Keratinocyte (primary cell): ENCODE results near the gene SMAD9. TPM values are rescaled to one million over a fixed set of nuclear protein-coding genes. Genes with fewer than 3 reads are reported as not detected.

Experiments used
- DNase-seq: peaks from one replicate; pipeline ENCODE4 v3.0.0-alpha.2; 2011; ENCODE audit warnings: low read depth, missing footprints, low spot score
- FAIRE-seq: peaks from 2 replicates; lab custom pipeline; 2011; peaks lifted over from hg19 to GRCh38; lab: Jason Lieb, UNC
- H2AFZ ChIP-seq: 2 replicates; pipeline ENCODE4 v1.6.0; 2012; ENCODE audit warnings: low read length, control low read depth, inconsistent platforms; ENCODE audit not compliant: control insufficient read depth
- H3K27ac ChIP-seq: 2 replicates; pipeline ENCODE4 v1.5.1; 2011; ENCODE audit warnings: low read length; ENCODE audit not compliant: control insufficient read depth, insufficient read depth
- H3K27me3 ChIP-seq: 3 replicates; pipeline ENCODE4 v1.6.0; 2011; ENCODE audit warnings: low read length; ENCODE audit not compliant: control insufficient read depth, insufficient read depth; ENCODE audit errors: extremely low read depth
- H3K36me3 ChIP-seq, 2 experiments: 2 replicates in 1 of 2; 3 replicates in 1 of 2; pipeline ENCODE4 v1.5.1; 2011; ENCODE audit warnings: low read length in 2 of 2, mild to moderate bottlenecking in 1 of 2; ENCODE audit not compliant: control insufficient read depth in 2 of 2, insufficient read depth in 2 of 2; ENCODE audit errors: extremely low read depth in 1 of 2
- H3K4me1 ChIP-seq: 3 replicates; pipeline ENCODE4 v1.5.1; 2011; ENCODE audit warnings: low read length; ENCODE audit not compliant: control insufficient read depth, insufficient read depth; ENCODE audit errors: extremely low read depth
- H3K4me2 ChIP-seq: 3 replicates; pipeline ENCODE4 v1.6.0; 2011; ENCODE audit warnings: low read depth, low read length; ENCODE audit not compliant: control insufficient read depth, insufficient read depth; ENCODE audit errors: extremely low read depth
- H3K4me3 ChIP-seq, 3 experiments: fragments of 200-600 bp in 1 of 3; sonication (generic) in 1 of 3; 2 replicates in 2 of 3; 3 replicates in 1 of 3; pipeline ENCODE4 v1.5.1; 2011 to 2016; ENCODE audit warnings: low read length in 3 of 3, mild to moderate bottlenecking in 3 of 3, control low read depth in 2 of 3, inconsistent platforms in 1 of 3, low read depth in 1 of 3, mixed read lengths in 1 of 3, mixed run types in 1 of 3, moderate library complexity in 1 of 3; ENCODE audit not compliant: control insufficient read depth in 2 of 3, insufficient read depth in 2 of 3; ENCODE audit errors: extremely low read depth in 1 of 3
- H3K79me2 ChIP-seq: 2 replicates; pipeline ENCODE4 v1.6.0; 2012; ENCODE audit warnings: low read length; ENCODE audit not compliant: control insufficient read depth, insufficient read depth
- H3K9ac ChIP-seq: 3 replicates; pipeline ENCODE4 v1.6.0; 2011; ENCODE audit warnings: low read length; ENCODE audit not compliant: control insufficient read depth, insufficient read depth; ENCODE audit errors: extremely low read depth
- H3K9me1 ChIP-seq: 3 replicates; pipeline ENCODE4 v1.6.0; 2011; ENCODE audit warnings: low read length; ENCODE audit not compliant: control insufficient read depth, insufficient read depth; ENCODE audit errors: extremely low read depth
- H3K9me3 ChIP-seq: 2 replicates; pipeline ENCODE4 v1.5.1; 2012; ENCODE audit warnings: low read depth, low read length; ENCODE audit not compliant: control insufficient read depth
- H4K20me1 ChIP-seq: 3 replicates; pipeline ENCODE4 v1.6.0; 2011; ENCODE audit warnings: low read length; ENCODE audit not compliant: control insufficient read depth, insufficient read depth; ENCODE audit errors: extremely low read depth
- CTCF ChIP-seq, 3 experiments: IDR thresholded peaks in 1 of 3; conservative IDR thresholded peaks in 1 of 3; optimal IDR thresholded peaks in 1 of 3; 2 replicates in 2 of 3; 3 replicates in 1 of 3; pipeline versions ENCODE3 to v1.5.1; 2011; ENCODE audit warnings: low read length in 3 of 3, mild to moderate bottlenecking in 3 of 3, moderate library complexity in 2 of 3, control low read depth in 1 of 3, inconsistent platforms in 1 of 3; ENCODE audit not compliant: insufficient read depth in 2 of 3; ENCODE audit errors: extremely low read depth in 1 of 3
- EZH2 ChIP-seq: IDR thresholded peaks from one replicate; pipeline ENCODE4 v1.6.1; 2012; ENCODE audit warnings: inconsistent platforms, mild to moderate bottlenecking, low read length, moderate library complexity
- dilution Hi-C: fragments of 300-500 bp; cut with MboI; formaldehyde crosslinking; loops from one replicate; pipeline ENCODE4 v1.7.0; 2020; ENCODE audit warnings: low sequenced_read_pairs; ENCODE audit not compliant: extremely low pct_ligation_motif_present
- polyA plus RNA-seq, 5 experiments: library from polyadenylated mRNA; depleted of rRNA in 3 of 5; stranded (reverse) in 3 of 5; stranded (forward) in 1 of 5; unstranded in 1 of 5; fragments of >200 nt; gene quantifications; 1 replicate in 1 of 5; 2 replicates in 3 of 5; 3 replicates in 1 of 5; pipeline versions ENCODE4 v1.2.1 to v1.2.3, GENCODE V29; 2011 to 2012; ENCODE audit warnings: missing spikeins in 2 of 5, low read depth in 1 of 5, low replicate concordance in 1 of 5

SMAD9 gene
- polyA plus RNA-seq, 1 donor (not counting 4 experiments of a cell fraction or from before 2014, with no cell fraction given) = 0.10 TPM

GRCh38 chr13:36915106-36915505 is 4.9 kb downstream of the SMAD9 start:
- DNase-seq (no peak), FAIRE-seq (no peak)
- Histone ChIP-seq H3K79me2 (no peaks in the 10 kb centered on the region), H3K4me3 (no peak overlapping the region), H3K4me1 (peaks cover 5% of the 10 kb centered on the region), H4K20me1 (no peaks in the 10 kb centered on the region), H3K9me3 (no peaks in the 10 kb centered on the region), H3K4me2 (no peak overlapping the region), H3K9ac (no peak overlapping the region), H3K27ac (no peak overlapping the region), H3K36me3 (no peaks in the 10 kb centered on the region), H3K9me1 (no peaks in the 10 kb centered on the region), H3K27me3 (peaks cover 11% of the 10 kb centered on the region), H2AFZ (no peak overlapping the region)
- dilution Hi-C loops = no loop called here
- TF ChIP-seq EZH2 (no peak), CTCF (optimal IDR thresholded peaks at IDR 0.05 in 1 of 3, IDR thresholded peaks at IDR 0.05 in 1 of 3, conservative IDR thresholded peaks at IDR 0.05 in 1 of 3; ENCODE audit: extremely low read depth in 1 of 3, insufficient read depth in 2 of 3, low read length in 3 of 3) (no peak)

DNA sequence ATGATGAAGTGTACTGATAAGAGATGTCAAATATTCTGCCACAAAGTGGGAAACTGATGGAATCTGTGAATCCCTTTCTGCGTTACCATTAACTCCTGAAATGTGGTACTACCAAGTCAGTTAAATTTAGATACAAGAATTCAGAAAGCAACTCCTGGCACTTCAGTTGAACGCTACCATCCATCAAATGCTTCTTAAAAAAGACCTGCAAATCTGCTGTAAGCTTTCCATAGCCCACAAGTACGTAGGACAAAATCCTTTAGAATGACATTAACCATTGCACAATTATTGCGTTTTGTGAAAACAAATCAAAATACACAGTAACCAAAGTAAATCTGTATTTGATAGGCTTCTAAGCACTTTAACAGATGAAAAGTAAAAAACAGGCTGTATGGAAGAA is 5.4 kb downstream of the SMAD9 start:
- no peaks in the 10 kb centered on the region for H4K20me1 ChIP-seq
- H2AFZ ChIP-seq = no peak overlapping the region
- H3K9ac ChIP-seq = no peak overlapping the region
- no peaks in the 10 kb centered on the region for H3K9me3 ChIP-seq
- peaks cover 11% of the 10 kb centered on the region for H3K27me3 ChIP-seq
- no peak overlapping the region for H3K4me3 ChIP-seq
- DNase-seq (no peak), FAIRE-seq (no peak)
- no peaks in the 10 kb centered on the region for H3K36me3 ChIP-seq
- TF ChIP-seq EZH2 (no peak), CTCF (optimal IDR thresholded peaks at IDR 0.05 in 1 of 3, IDR thresholded peaks at IDR 0.05 in 1 of 3, conservative IDR thresholded peaks at IDR 0.05 in 1 of 3; ENCODE audit: extremely low read depth in 1 of 3, insufficient read depth in 2 of 3, low read length in 3 of 3) (no peak)
- no peaks in the 10 kb centered on the region for H3K9me1 ChIP-seq
- dilution Hi-C loops = no loop called here
- no peak overlapping the region for H3K27ac ChIP-seq
- peaks cover 5% of the 10 kb centered on the region for H3K4me1 ChIP-seq
- no peaks in the 10 kb centered on the region for H3K79me2 ChIP-seq
- H3K4me2 ChIP-seq = no peak overlapping the region
